Cortex of kidney (tissue), 1 donor: Measurements from ENCODE around the gene CYB5D1.

Experiments
- DNase-seq: peaks from one replicate; lab custom pipeline; 2025; lab: John Stamatoyannopoulos, UW

Gene CYB5D1

GRCh38 chr17:7833795-7834541, 23.8 kb upstream of the CYB5D1 start, which contains the start of gene KDM6B:
TSS of gene KDM6B (plus strand) at chr17:7834217. CDS start at chr17:7845555, 11,338 bp downstream.
- peak; percentile 76 for DNase-seq

GRCh38 chr17:7834542-7834956, 23.3 kb upstream of the CYB5D1 start:
- no peak for DNase-seq

DNA sequence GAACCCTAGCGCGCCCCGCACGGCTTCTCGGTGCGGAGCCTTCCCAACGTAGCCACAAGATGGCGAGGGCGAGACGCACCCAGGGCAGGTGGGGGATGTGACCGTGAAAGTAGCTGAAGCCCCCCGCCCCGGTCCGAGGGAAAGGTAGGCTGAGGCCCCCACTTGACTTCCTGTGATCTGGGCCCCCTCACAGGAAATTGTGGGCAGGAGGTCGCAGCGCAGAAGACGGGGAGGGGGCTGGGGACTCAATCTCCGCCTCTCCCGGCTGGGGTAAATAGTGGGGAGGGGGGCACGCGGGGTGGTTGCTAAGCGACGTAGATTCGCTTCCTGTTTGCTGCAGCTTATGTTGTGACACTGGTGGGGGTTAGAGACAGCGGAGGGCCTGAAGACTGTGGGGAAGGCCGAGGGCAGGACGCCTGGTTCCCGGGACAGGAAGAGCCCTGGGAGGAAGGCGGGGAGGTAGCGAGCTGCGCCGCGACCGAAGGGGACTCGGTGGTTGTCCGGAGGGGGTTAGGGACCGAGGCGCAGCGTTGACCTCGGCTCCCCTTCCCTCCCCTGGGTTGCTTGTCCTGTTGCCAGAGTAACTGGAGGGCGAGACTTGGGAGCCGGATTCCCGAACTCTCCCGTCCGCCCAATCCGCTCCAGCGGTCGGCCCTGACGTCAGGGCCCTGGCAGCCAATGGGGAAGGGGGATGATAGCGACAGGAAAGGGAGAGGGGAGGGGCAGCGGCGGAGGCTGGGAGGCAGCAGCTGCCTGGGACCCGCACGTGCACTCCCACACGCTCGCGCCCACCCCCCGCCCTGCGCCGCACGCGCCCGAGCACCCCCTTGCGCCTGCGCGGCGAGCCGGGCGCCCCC, 22.6 kb upstream of the CYB5D1 start:
- peak; percentile 50 for DNase-seq

- no peak for DNase-seq
Measured at GRCh38 chr17:7835814-7836595, 21.8 kb upstream of the CYB5D1 start.

DNA sequence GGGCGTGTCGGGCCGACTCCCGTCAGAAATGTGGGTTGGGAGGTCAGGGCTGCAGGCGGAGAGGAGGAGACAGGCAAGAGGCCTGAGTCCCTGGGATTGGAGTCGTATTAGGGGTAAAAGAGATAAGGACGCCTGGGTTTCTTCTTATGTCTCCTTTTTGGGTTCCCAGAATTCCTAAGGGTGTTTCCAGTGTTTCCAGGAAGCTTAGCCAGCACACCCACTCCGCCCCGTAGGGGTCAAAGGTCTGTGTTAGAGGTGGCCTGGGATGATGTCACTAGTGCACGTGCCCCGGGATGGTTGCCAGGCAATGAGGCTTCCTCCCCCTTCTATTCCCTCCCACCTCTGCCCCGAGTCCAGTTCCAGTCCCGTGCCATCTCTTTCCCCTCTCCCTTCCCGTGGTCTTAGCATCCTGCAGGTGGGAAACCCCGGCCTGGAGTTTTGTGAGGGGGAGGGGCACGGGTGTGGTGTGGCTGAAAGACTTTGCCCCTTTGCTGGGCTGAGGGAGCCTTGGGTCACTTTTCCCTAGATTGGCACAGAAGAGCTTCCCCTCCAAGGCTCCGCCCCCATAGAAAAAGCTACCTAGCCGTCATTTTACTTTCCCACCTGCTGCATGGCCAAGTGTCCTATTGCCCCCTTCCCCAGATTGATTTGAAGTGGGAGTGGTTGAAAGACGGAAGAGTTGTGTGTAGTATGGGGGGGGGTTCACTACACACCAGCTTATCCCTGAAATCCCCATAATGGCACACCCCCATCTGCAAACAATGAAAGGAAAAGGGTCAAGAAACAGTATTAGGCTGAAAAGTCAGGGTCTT, 21.0 kb upstream of the CYB5D1 start:
- no peak for DNase-seq

GRCh38 chr17:7837408-7838088, 20.3 kb upstream of the CYB5D1 start:
- no peak for DNase-seq

GRCh38 chr17:7838090-7839075, 19.4 kb upstream of the CYB5D1 start:
- DNase-seq, result no peak

- no peak for DNase-seq
Measured at GRCh38 chr17:7839190-7839875, 18.5 kb upstream of the CYB5D1 start.

DNA sequence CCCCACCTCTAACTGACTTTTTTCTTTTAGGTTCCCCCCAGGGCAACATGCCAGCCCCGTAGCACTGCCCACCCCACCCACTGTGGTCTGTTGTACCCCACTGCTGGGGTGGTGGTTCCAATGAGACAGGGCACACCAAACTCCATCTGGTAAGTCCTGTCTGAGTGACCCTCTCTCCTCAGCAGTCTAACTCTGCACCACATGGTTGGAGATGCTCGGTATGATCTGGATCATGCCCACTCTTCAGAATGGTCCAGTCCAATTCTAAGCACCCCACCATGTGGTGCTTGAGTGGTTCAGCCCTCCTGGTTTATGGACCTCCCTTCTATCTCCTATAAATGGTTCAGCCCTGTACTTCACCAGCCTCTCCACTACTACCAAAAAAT, 17.9 kb upstream of the CYB5D1 start:
- DNase-seq, result no peak

- DNase-seq, result no peak
Measured at GRCh38 chr17:7840441-7840840, 17.4 kb upstream of the CYB5D1 start.

- DNase-seq, result no peak
Measured at GRCh38 chr17:7840875-7841274, 16.9 kb upstream of the CYB5D1 start.

DNA sequence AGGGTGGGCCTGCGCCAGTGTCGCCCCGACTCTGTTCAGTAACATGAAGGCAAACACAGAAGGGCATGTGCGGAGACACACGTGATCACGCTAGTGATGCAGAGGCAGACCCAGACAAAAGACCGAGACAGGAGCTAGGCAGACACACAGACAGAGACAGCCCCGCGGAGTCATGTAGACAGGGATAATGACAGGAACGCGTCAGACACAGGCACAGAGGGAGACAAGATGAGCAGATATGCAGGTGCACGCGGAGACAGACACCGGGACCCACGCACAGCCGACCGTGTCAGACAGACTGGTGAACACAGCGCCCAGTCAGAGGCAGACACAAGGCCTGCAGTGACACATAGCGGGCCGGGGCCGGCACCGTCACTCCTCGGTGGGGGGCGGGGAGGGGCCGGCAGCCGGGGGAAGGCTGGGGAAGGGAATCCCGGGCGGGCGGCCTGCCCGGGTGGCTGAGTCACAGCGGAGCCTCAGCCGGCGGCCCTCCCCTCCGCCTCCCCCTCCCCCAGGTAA, 16.3 kb upstream of the CYB5D1 start:
- DNase-seq, result no peak

DNA sequence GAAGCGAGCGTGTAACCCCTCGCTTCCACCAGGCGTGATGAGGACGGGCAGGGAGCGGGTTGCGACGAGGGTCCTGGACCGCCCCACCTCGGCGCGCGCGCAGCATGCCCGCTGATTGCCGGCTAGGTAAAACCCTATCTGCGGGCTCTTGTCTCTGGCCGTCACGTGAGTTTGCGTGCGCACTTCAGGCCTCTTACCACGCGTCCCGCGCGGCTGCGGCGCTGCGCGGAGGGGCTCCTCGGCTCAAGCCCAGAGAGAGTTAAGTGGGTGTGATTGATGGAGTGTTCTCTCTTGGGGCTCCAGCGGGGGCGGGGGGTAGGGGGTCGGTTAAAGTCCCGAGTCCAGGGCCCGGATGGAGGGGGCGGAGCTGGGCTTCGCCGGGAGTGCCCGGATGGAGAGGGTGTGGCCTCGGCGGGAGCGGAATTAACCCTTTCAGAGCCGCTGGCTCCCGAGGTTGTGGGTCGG, 15.9 kb upstream of the CYB5D1 start:
- DNase-seq, result no peak

DNA sequence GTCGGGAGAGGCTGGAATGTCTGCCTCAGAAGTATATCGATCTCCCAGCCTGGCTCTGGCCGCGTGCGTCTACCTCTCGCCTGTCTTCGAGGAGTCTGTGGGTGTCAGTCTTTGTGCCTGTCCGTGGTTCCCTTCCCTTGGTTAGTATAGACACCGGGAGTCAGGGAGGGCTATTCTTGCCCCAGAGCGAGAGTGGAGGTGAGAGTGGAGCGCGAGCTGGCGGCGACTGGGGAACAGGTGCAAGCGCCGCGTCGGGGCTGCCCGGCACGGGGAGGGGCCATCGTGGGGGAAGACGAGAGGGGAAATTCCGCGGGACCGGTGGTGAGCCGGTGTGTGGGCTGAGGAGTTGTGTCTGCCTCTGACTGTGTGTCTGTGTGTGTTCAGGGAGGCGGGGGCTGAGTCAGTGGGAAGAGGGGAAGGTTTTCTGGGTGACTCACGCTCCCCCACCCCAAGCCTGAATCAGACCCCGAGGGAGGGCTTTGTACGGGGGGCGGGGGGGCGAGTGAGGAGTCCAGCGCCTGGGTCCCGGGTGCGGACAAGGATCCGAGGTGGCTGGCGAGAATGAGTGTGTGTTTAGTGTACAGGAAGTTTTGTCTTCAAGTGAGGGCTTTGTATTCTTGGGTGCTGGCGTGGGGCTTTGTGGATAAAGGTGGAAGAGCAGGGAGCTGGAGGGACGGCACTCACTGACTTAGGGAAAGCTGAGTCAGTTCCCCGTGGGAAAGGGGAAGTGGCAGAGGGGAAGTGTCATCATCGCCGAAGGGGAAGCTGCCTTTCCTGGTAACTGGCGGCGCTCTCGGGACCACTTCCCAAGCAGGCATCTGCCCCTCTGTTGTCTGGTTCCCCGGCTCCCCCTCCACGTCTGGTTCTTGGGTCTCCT, 15.2 kb upstream of the CYB5D1 start:
- no peak for DNase-seq

DNA sequence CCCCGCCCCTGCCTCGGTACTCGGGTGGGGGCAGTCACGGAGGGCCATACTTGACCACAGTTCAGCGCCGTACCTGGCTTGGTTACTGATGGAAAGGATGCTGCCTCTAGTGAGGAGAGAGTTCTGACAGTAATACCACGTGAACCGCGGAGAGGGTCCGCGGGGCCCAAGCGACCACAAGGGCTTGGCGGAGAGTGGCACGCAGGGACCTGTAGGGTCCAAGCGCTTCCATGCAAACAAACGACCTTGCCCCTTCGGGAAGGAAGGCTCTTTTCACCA, 14.6 kb upstream of the CYB5D1 start:
- no peak for DNase-seq

- DNase-seq, result no peak
Measured at GRCh38 chr17:7843536-7844291, 14.1 kb upstream of the CYB5D1 start.
